Esophagus muscularis mucosa (tissue), 3 donors: ENCODE data around the gene FAM9A.
A peak's percentile ranks its signal among the peaks of the same experiment; 100 is the strongest.

Experiments used
- POLR2A ChIP-seq: fragments of 450-650 bp; IDR thresholded peaks from one replicate; pipeline ENCODE4 v1.6.1; 2017; ENCODE audit warnings: antibody characterized with exemption, moderate library complexity, mild to moderate bottlenecking, low read depth
- TF ChIP-seq, protein P1 (sequence below), 3 experiments: fragments of 200-600 bp in 2 of 3; fragments of 450-650 bp in 1 of 3; sonication (generic) in 2 of 3; IDR thresholded peaks; one replicate each; pipeline ENCODE4 v1.5.1; 2017 to 2019; ENCODE audit warnings: antibody characterized with exemption in 3 of 3, mild to moderate bottlenecking in 2 of 3, moderate library complexity in 1 of 3

DNA sequence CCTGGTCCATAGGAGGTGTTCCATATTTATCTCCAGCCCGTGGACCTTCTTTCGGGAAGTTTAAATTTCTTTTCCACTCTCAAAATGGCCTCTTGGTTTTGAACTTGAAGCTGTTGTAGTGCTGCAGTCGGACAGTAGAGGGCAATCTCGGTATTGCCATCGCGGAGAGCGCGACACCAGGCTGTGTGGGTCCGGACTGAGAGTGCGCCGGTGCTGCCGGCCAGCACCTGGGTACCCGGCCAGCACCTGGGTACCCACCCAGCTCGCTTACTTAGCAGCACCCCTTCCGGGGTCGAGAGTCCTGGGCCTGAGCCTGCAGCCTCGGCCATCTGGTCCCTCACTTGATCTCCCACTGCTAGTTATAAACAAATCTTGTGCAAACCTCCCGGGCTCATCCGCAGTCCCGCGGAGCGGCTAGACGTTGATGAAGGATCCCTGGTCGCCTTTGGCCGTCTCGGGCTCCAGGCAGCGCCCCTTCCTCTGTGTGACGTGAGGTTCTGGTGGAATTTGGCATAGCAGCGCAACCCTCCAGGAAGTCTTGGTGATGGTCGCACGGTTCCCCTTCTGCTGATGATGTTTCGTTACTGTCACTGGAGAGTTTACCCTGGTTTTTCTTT is 18.0 kb downstream of the FAM9A start:
- TF ChIP-seq, protein P1, sequence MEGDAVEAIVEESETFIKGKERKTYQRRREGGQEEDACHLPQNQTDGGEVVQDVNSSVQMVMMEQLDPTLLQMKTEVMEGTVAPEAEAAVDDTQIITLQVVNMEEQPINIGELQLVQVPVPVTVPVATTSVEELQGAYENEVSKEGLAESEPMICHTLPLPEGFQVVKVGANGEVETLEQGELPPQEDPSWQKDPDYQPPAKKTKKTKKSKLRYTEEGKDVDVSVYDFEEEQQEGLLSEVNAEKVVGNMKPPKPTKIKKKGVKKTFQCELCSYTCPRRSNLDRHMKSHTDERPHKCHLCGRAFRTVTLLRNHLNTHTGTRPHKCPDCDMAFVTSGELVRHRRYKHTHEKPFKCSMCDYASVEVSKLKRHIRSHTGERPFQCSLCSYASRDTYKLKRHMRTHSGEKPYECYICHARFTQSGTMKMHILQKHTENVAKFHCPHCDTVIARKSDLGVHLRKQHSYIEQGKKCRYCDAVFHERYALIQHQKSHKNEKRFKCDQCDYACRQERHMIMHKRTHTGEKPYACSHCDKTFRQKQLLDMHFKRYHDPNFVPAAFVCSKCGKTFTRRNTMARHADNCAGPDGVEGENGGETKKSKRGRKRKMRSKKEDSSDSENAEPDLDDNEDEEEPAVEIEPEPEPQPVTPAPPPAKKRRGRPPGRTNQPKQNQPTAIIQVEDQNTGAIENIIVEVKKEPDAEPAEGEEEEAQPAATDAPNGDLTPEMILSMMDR (IDR thresholded peaks at IDR 0.05) = peak in 2 of 3 experiments; percentile 27 to 51
- TF ChIP-seq POLR2A = no peak
